ENCODE measurements around the gene CAT.

DNA sequence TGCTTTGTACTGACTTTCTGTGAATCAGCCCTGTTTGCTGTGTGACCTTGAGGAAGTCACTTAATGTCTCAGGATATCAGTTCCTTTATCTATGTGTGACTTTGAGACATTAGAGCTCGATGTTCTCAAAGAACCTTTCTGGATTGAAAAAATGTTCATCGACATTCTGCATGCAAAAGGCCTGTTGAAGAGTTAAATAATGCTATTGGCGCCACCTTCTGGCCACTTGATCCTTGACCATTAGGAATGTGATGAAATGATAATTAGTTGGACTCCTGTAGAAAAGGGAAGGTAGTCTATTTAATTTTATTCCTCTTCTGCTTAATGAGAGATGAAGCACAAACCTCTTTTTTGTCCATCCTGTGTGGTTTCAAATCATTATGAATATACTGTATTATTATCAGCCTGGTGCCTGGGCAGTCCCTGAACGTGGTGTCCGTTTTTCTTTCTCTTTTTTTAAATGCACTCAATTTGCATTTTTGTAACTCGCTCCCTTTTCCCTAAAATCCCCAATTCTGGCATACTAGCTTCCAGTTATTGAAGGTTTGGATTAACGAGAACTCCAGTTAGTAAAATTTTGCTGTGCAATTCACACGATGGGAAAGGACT, 54.2 kb downstream of the CAT start:
- TF ChIP-seq, protein P1, sequence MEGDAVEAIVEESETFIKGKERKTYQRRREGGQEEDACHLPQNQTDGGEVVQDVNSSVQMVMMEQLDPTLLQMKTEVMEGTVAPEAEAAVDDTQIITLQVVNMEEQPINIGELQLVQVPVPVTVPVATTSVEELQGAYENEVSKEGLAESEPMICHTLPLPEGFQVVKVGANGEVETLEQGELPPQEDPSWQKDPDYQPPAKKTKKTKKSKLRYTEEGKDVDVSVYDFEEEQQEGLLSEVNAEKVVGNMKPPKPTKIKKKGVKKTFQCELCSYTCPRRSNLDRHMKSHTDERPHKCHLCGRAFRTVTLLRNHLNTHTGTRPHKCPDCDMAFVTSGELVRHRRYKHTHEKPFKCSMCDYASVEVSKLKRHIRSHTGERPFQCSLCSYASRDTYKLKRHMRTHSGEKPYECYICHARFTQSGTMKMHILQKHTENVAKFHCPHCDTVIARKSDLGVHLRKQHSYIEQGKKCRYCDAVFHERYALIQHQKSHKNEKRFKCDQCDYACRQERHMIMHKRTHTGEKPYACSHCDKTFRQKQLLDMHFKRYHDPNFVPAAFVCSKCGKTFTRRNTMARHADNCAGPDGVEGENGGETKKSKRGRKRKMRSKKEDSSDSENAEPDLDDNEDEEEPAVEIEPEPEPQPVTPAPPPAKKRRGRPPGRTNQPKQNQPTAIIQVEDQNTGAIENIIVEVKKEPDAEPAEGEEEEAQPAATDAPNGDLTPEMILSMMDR (IDR thresholded peaks at IDR 0.05): peak; percentile 78
- TF ChIP-seq SIN3A (IDR thresholded peaks at IDR 0.05; ENCODE audit: borderline replicate concordance, insufficient read depth, low read depth, low read length) (no peak), POLR2AphosphoS5 (IDR thresholded peaks at IDR 0.05; ENCODE audit: low read depth, low read length) (no peak), TCF7L2 (IDR thresholded peaks at IDR 0.05; ENCODE audit: low read depth, low read length) (no peak)
- TF ChIP-seq, protein P2, sequence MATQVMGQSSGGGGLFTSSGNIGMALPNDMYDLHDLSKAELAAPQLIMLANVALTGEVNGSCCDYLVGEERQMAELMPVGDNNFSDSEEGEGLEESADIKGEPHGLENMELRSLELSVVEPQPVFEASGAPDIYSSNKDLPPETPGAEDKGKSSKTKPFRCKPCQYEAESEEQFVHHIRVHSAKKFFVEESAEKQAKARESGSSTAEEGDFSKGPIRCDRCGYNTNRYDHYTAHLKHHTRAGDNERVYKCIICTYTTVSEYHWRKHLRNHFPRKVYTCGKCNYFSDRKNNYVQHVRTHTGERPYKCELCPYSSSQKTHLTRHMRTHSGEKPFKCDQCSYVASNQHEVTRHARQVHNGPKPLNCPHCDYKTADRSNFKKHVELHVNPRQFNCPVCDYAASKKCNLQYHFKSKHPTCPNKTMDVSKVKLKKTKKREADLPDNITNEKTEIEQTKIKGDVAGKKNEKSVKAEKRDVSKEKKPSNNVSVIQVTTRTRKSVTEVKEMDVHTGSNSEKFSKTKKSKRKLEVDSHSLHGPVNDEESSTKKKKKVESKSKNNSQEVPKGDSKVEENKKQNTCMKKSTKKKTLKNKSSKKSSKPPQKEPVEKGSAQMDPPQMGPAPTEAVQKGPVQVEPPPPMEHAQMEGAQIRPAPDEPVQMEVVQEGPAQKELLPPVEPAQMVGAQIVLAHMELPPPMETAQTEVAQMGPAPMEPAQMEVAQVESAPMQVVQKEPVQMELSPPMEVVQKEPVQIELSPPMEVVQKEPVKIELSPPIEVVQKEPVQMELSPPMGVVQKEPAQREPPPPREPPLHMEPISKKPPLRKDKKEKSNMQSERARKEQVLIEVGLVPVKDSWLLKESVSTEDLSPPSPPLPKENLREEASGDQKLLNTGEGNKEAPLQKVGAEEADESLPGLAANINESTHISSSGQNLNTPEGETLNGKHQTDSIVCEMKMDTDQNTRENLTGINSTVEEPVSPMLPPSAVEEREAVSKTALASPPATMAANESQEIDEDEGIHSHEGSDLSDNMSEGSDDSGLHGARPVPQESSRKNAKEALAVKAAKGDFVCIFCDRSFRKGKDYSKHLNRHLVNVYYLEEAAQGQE (IDR thresholded peaks at IDR 0.05; ENCODE audit: insufficient read depth in 1 of 2, low read depth in 2 of 2, low read length in 1 of 2): no peak
